ENCODE results near the gene KRT33B.
"Not testable (repeated sequence)": the region's sequence is repeated elsewhere in the genome, so short reads cannot be mapped to it uniquely, and the experiment has no call there.

Gene KRT33B

GRCh38 chr17:41394254-41394996 is 24.8 kb upstream of the KRT33B start:
- no peak for DNase-seq (ENCODE audit: low read depth in 2 of 3, low spot score in 1 of 3)

GRCh38 chr17:41393826-41394225 is 24.2 kb upstream of the KRT33B start:
- no peak for DNase-seq (ENCODE audit: low read depth in 2 of 3, low spot score in 1 of 3)

GRCh38 chr17:41393294-41393693 is 23.7 kb upstream of the KRT33B start:
- no peak for DNase-seq (ENCODE audit: low read depth in 2 of 3, low spot score in 1 of 3)

- no peak for DNase-seq (ENCODE audit: low read depth in 2 of 3, low spot score in 1 of 3)
These were observed 22.7 kb upstream of the KRT33B start for GRCh38 chr17:41392278-41392677.

- DNase-seq (ENCODE audit: low read depth in 2 of 3, low spot score in 1 of 3) = no peak
These were observed 21.9 kb upstream of the KRT33B start for GRCh38 chr17:41391535-41391934.

GRCh38 chr17:41390411-41390938 is 20.9 kb upstream of the KRT33B start:
- no peak for DNase-seq (ENCODE audit: low read depth in 2 of 3, low spot score in 1 of 3)

- no peak for DNase-seq (ENCODE audit: low read depth in 2 of 3, low spot score in 1 of 3)
These were observed 18.1 kb upstream of the KRT33B start for GRCh38 chr17:41387670-41388069.

GRCh38 chr17:41386227-41386626 is 16.6 kb upstream of the KRT33B start:
- DNase-seq (ENCODE audit: low read depth in 2 of 3, low spot score in 1 of 3) = no peak

- no peak for DNase-seq (ENCODE audit: low read depth in 2 of 3, low spot score in 1 of 3)
These were observed 14.1 kb upstream of the KRT33B start for GRCh38 chr17:41383690-41384089.

GRCh38 chr17:41382394-41382793 is 12.8 kb upstream of the KRT33B start:
- no peak for DNase-seq (ENCODE audit: low read depth in 2 of 3, low spot score in 1 of 3)

GRCh38 chr17:41381943-41382342 is 12.3 kb upstream of the KRT33B start, which contains the start of gene KRT34:
KRT34 (minus strand) TSS chr17:41382306; CDS start chr17:41382246, 60 bp downstream.
- not testable (repeated sequence) for DNase-seq (ENCODE audit: low read depth in 2 of 3, low spot score in 1 of 3)

- not testable (repeated sequence) for DNase-seq (ENCODE audit: low read depth in 2 of 3, low spot score in 1 of 3)
These were observed 10.5 kb upstream of the KRT33B start for GRCh38 chr17:41380091-41380490.

- DNase-seq (ENCODE audit: low read depth in 2 of 3, low spot score in 1 of 3) = no peak
These were observed 7.9 kb upstream of the KRT33B start for GRCh38 chr17:41377546-41377945.

- DNase-seq (ENCODE audit: low read depth in 2 of 3, low spot score in 1 of 3) = no peak
These were observed 590 bp downstream of the KRT33B start for GRCh38 chr17:41369023-41369422.

GRCh38 chr17:41367426-41368075 is 2.1 kb downstream of the KRT33B start:
- DNase-seq (ENCODE audit: low read depth in 2 of 3, low spot score in 1 of 3) = no peak

GRCh38 chr17:41366070-41366469 is 3.5 kb downstream of the KRT33B start:
- DNase-seq (ENCODE audit: low read depth in 2 of 3, low spot score in 1 of 3) = no peak

- DNase-seq (ENCODE audit: low read depth in 2 of 3, low spot score in 1 of 3) = no peak
These were observed 5.7 kb downstream of the KRT33B start for GRCh38 chr17:41363881-41364280.

- no peak for DNase-seq (ENCODE audit: low read depth in 2 of 3, low spot score in 1 of 3)
These were observed 9.2 kb downstream of the KRT33B start for GRCh38 chr17:41360296-41360995.

- DNase-seq (ENCODE audit: low read depth in 2 of 3, low spot score in 1 of 3) = no peak
These were observed 15.1 kb downstream of the KRT33B start for GRCh38 chr17:41354536-41354935.

GRCh38 chr17:41352597-41353366 is 16.8 kb downstream of the KRT33B start:
- DNase-seq (ENCODE audit: low read depth in 2 of 3, low spot score in 1 of 3) = no peak

GRCh38 chr17:41351177-41351576 is 18.4 kb downstream of the KRT33B start:
- no peak for DNase-seq (ENCODE audit: low read depth in 2 of 3, low spot score in 1 of 3)
